Measurements from ENCODE around the gene VGF. TPM values are rescaled to one million over a fixed set of nuclear protein-coding genes. Genes with fewer than 3 reads are reported as not detected.
"Not testable (repeated sequence)": the region's sequence is repeated elsewhere in the genome, so short reads cannot be mapped to it uniquely, and the experiment has no call there.

VGF gene
- total RNA-seq (2014; rRNA removed; shearing (Covaris generic)) = 122 and 148 TPM in 2 replicates

GRCh38 chr7:101165075-101165957, at the start of gene VGF:
Gene VGF (minus strand): TSS chr7:101165569. CDS start chr7:101164843, 726 bp downstream.
- peak; percentile 91 for DNase-seq (ENCODE audit: low spot score)
- in situ Hi-C loops (cut with HindIII; ENCODE audit: low sequenced_read_pairs) = no loop called here

DNA sequence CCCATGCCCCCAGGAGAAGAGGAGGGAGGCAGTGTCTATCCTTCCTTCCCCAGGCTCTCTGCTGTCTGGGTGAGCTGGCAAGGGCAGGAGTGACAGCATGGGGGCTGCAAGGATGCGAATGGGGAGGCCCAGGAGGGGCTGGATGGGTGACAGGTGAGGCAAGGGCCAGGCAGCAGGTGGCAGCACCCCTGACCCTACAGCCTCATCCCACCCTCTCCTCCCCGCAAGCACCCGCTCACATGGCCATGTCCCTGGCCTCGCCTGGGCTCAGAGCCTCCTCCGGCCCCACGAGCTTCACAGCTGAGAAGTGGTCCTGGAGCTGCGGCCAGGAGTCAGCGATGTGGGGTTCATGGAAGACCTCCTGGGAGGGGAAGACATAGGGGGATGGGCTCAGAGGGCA, 46.6 kb upstream of the VGF start:
- no peak for DNase-seq (ENCODE audit: low spot score)
- in situ Hi-C loops (cut with HindIII; ENCODE audit: low sequenced_read_pairs) = no loop called here

- in situ Hi-C loops (cut with HindIII; ENCODE audit: low sequenced_read_pairs) = no loop called here
- no peak for DNase-seq (ENCODE audit: low spot score)
These were observed 46.1 kb upstream of the VGF start for GRCh38 chr7:101211501-101211900.

- no peak for DNase-seq (ENCODE audit: low spot score)
- in situ Hi-C loops (cut with HindIII; ENCODE audit: low sequenced_read_pairs) = no loop called here
These were observed 44.8 kb upstream of the VGF start for GRCh38 chr7:101210143-101210542.

DNA sequence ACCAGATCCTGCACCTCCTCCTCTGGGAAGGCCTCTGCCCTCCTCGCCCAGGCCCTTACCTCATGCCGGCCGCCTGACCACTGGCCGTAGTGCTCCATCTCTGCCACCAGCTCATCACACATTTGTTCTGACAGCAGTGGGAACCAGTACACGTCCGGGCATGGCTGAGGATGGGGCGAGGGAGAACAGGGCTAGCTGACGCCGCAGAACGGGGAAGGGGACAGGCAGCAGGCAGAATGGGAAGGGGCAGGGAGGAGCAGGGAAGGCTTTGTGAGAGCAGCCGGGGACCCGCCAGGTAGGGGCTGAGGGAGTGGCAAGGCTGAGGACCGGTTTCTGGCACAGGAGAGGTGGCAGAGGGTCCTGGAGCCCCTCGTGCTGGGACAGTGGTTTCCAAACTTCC, 43.4 kb upstream of the VGF start:
- no peak for DNase-seq (ENCODE audit: low spot score)
- in situ Hi-C loops (cut with HindIII; ENCODE audit: low sequenced_read_pairs) = no loop called here

GRCh38 chr7:101207459-101207858, 42.1 kb upstream of the VGF start:
- no peak for DNase-seq (ENCODE audit: low spot score)
- in situ Hi-C loops (cut with HindIII; ENCODE audit: low sequenced_read_pairs) = no loop called here

DNA sequence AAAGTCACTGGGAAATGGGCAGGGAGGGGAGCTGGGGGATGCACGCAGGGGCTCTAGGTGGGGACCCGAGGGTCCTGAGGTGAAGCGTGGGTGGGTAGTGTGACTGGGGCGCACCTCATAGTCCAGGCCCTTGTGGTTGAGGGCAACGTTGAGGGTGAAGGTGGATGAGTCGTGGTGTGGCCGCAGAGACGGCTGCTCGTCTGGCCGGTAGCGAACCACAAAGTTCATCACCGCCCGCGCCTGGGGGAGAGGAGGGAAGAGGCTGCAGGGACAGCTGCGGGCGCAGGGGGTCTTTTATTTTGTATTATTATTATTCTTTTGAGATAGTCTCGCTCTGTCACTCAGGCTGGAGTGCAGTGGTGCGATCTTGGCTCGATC, 41.3 kb upstream of the VGF start:
- in situ Hi-C loops (cut with HindIII; ENCODE audit: low sequenced_read_pairs) = no loop called here
- DNase-seq (ENCODE audit: low spot score) = no peak

- in situ Hi-C loops (cut with HindIII; ENCODE audit: low sequenced_read_pairs) = no loop called here
- DNase-seq (ENCODE audit: low spot score) = no peak
These were observed 40.7 kb upstream of the VGF start for GRCh38 chr7:101205901-101206664.

DNA sequence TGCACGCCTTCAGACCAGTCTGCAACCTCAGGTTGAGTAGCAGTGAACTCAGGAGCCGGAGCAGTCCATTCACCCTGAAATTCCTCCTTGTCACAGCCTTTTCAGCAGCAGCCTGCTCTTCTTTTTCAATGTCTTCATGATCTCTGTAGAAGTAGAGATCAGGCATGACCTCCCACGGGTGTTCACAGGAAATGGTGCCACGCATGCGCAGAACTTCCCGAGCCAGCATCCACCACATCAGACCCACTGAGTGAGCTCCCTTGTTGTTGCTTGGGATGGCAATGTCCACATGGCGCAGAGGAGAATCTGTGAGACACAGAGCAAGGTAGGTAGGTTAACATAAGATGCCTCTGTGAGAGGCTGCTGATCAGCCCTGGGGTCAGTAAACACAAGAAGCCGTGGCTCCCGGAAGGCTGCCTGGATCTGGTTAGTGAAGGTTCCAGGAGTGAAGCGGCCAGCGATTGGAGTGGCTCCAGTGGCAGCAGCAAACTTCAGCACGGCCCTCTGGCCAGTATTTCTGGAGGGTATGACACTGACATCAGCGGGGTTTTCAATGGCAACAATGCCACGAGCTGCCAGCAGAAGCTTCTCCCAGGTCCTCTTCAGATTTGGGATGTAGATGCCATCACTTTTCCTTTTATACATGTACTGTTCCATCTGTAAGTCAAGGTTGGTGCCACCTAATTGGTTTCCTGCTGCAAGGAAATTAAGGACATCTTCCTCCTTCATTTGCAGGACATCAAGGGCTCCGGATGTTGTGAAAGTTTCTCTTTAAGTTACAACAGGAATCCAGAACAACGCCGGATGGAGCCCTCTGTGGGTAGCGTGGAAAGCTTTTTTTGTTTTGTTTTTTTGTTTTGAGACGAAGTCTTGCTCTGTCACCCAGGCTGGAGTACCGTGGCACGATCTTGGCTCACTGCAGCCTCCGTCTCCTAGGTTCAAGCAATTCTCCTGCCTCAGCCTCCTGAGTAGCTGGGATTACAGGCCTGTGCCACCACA, 38.7 kb upstream of the VGF start:
- in situ Hi-C loops (cut with HindIII; ENCODE audit: low sequenced_read_pairs); DNase-seq (ENCODE audit: low spot score): not testable (repeated sequence)

GRCh38 chr7:101202603-101202918, 37.2 kb upstream of the VGF start:
- no peak for DNase-seq (ENCODE audit: low spot score)
- in situ Hi-C loops (cut with HindIII; ENCODE audit: low sequenced_read_pairs) = no loop called here

GRCh38 chr7:101201695-101202602, 36.6 kb upstream of the VGF start:
- in situ Hi-C loops (cut with HindIII; ENCODE audit: low sequenced_read_pairs) = no loop called here
- no peak for DNase-seq (ENCODE audit: low spot score)

- in situ Hi-C loops (cut with HindIII; ENCODE audit: low sequenced_read_pairs) = no loop called here
- no peak for DNase-seq (ENCODE audit: low spot score)
These were observed 35.7 kb upstream of the VGF start, which contains the start of gene MOGAT3 for GRCh38 chr7:101200862-101201599. Gene MOGAT3 (minus strand): TSS chr7:101201036. CDS start chr7:101200854, 182 bp downstream.

GRCh38 chr7:101200504-101200861, 35.1 kb upstream of the VGF start:
- no peak for DNase-seq (ENCODE audit: low spot score)
- in situ Hi-C loops (cut with HindIII; ENCODE audit: low sequenced_read_pairs) = no loop called here

- in situ Hi-C loops (cut with HindIII; ENCODE audit: low sequenced_read_pairs); DNase-seq (ENCODE audit: low spot score): not testable (repeated sequence)
These were observed 34.2 kb upstream of the VGF start for GRCh38 chr7:101199522-101199921.

DNA sequence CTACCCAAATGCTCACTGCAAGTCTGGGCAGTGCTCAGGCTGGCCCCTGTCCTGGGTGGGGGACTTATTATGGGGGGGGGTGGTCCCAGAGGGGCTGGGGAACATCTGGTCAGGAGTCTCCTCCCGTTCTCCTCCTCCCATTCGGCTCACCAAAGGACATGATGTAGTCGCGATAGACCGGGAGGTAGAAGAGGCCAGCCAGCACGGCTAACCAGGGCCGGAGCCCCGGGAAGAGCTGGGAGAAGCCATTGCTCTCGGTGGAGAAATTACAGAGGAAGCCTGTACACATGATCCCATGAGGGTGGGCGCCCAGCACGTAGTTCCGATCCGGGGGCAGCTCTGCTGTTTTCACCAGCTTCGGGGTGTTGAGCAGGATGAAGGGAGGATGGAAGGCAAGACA, 33.1 kb upstream of the VGF start:
- no peak for DNase-seq (ENCODE audit: low spot score)
- in situ Hi-C loops (cut with HindIII; ENCODE audit: low sequenced_read_pairs) = no loop called here

DNA sequence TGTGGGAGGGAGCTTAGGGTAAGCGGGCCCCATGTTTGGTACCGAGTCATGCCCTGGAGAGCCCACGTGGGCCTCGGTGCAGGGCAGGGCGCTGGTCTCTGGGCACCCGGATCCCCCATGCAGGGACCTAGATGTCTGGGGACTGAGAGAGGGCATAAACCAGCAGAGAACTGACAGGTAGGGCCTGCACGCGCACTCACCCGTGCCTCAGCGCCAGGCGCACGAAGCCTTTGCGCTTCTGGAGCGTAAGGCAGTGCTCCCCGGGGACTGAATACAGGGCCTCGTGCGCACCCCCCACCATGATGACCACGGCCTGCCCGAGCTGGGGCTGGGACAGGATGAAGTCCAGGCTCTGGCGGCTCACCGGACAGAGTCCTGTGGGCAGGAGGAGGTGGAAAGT, 32.6 kb upstream of the VGF start:
- DNase-seq (ENCODE audit: low spot score) = no peak
- in situ Hi-C loops (cut with HindIII; ENCODE audit: low sequenced_read_pairs) = no loop called here

DNA sequence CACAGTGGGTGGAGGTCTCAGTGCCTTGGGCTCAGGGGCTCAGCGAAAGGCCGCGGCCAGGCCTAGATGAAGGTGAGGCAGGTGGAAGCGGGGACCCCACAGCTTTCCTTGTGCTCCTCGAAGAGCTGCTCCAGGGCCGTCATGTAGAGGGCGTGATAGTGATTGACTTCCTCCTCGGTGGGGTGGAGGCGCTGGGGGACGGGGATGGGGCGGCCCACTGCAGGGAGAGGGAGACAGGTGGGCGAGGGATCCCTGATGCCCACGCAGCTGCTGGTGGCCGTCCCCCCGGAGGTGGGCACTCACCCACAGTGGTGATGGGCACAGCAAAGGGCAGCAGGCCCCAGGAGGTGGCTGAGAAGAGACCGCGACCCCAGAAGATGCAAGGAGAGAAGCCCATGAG, 30.5 kb upstream of the VGF start:
- no peak for DNase-seq (ENCODE audit: low spot score)
- in situ Hi-C loops (cut with HindIII; ENCODE audit: low sequenced_read_pairs) = no loop called here

DNA sequence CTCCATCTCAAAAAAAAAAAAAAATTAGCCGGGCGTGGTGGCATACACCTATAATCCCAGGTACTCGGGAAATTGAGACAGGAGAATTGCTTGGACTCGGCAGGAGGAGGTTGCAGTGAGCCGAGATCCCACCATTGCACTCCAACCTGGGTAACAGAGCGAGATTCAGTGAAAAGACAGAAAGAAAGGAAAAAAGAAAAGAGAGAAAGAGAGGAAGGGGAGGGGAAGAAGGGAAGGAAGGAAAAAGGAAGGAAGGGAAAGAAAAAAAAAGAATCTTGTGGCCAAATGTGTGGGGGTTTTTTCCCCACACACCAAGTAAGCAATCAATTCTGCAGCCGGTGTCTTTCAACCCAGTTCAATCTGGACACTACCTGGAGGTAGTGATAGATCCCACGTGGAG, 23.7 kb upstream of the VGF start:
- in situ Hi-C loops (cut with HindIII; ENCODE audit: low sequenced_read_pairs) = no loop called here

More for the DNA sequence above, 23.7 kb upstream of the VGF start:
- no peak for DNase-seq (ENCODE audit: low spot score)

Data from G401 (cell line).